GM19351 (cell line): ENCODE data around the gene C18orf63.
A peak's percentile ranks its signal among the peaks of the same experiment; 100 is the strongest.
"Not testable (repeated sequence)": the region's sequence is repeated elsewhere in the genome, so short reads cannot be mapped to it uniquely, and the experiment has no call there.

Experiments
- ATAC-seq: cut with Tn5 transposase; IDR thresholded peaks from one replicate; pipeline ENCODE4 v1.9.1; 2021; ENCODE audit warnings: mild to moderate bottlenecking, moderate library complexity; ENCODE audit not compliant: unreplicated experiment

The C18orf63 gene

DNA sequence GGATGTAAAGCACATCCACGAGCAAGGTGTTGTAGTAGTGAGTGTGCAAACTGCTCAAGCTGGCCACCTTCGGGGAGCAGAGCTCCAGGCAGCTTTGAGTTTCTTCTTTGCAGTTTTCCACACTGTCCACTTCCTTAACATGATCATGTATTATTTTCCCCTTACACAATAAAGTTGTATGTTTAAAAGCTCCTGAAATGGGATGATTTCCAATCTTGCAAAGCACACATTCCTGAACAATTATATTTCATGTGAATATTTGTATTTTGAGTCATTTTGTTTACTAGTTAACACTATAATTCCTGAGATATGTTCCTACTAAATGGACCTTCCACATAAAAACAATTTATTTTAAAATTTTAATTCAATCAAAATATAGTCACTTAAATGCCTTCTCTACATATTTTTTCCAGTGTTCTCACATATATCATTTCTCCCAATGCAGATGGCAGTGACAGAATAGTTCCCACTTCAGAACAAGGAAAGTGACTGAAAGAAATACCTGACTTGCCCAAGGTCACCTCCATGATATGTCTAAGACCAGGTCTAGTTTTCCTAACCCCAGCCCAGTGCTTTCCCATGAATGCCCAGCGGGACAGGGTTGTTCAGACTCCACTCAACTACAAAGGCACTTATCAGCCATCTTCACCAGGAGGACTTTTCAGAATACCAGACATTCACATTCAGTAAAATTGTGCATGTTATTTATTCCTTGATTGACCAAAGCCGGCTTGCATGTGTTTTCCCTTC, 29.4 kb upstream of the C18orf63 start:
- no peak for ATAC-seq

- ATAC-seq, result no peak
Observed at GRCh38 chr18:74286856-74287255, 28.8 kb upstream of the C18orf63 start.

DNA sequence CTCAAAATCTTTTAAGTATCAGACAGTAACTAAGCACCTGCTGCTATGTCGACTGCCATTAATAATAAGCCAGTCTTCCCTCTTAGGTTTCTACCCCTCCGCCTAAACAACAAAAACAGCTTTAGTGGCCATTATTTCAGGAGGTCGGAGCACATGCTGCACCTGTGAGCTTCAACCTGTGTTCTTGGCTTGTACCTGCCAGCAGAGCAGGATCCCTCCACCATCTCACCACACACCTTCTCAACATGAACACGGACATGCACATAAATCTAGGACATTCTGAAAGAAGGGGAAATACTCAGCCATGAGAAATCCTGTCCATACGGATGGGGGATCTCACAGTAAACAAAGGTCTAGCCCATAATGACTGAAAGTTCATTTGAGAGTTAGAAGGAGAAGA, 27.6 kb upstream of the C18orf63 start:
- no peak for ATAC-seq

GRCh38 chr18:74288730-74289129, 26.9 kb upstream of the C18orf63 start:
- no peak for ATAC-seq

- ATAC-seq, result no peak
Observed at GRCh38 chr18:74289137-74289536, 26.5 kb upstream of the C18orf63 start.

DNA sequence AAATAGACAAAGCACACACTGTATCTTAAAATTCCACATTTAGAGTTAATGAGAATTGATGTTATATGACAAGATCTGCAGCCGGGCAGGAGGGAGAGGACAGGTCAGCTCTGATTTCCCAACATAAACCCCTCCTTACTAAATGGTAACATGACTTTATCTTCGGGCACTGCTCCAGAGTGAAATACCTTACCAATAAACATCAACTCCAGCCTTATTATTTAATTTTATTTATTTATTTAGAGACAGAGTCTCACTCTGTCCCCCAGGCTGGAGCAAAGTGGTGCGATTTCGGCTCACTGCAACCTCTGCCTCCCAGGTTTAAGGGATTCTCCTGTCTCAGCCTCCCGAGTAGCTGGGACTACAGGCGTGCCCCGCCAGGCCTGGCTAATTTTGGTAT, 25.6 kb upstream of the C18orf63 start:
- no peak for ATAC-seq

DNA sequence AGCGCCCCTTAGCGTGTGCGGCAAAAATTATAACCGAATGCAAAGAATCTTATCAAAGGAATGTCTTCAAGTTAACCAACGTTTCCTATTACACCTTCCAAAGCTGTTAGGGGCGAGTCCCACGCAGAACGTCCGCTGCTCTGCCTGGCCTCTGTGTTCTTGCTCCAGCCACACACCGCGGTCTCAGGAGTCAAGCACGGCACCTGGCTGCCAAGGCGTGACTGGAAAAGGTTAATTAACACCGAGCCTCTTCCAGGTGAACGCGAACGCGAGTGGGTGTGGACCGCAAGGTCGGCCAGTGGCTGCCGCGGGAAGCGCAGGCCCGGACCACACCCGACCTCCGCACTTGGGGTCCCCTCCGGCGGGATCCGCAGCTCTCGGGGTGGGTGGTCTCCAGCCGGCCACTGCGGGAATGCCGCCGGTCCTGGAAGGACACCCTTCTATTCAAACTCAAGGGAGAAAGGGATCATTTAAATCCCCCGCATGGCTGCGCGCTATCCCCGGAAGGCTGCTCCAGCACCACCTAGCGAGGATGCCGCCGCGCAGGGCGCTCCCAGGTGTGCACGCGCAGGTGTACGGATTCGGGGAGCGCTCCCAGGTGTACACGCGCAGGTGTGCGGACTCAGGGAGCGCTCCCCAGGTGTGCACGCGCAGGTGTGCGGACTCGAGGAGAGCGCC, 24.7 kb upstream of the C18orf63 start:
- ATAC-seq, result no peak

GRCh38 chr18:74291472-74291770, 24.2 kb upstream of the C18orf63 start:
- peak; percentile 0 for ATAC-seq

- ATAC-seq, result peak; percentile 97
Observed at GRCh38 chr18:74291771-74292540, 23.7 kb upstream of the C18orf63 start, which contains the start of gene CYB5A. Gene CYB5A (minus strand): TSS chr18:74291963. CDS start chr18:74291875, 88 bp downstream.

DNA sequence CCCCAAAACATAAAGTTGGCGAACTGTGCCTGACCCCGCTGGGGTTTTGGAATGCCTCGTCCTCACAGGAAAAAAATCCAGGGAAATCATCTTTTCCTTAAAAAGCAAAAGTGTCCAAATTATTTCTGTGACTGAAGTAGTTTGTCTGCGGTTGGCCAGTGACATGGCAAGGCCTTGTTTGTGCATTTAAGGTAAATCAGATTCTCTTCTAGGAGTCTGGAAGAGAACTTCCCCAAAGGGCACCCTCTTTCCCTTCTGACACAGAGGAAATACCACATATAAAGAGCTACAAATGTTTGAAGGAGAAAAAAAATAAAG, 23.1 kb upstream of the C18orf63 start:
- no peak for ATAC-seq

- not testable (repeated sequence) for ATAC-seq
Observed at GRCh38 chr18:74292982-74293381, 22.7 kb upstream of the C18orf63 start.

- no peak for ATAC-seq
Observed at GRCh38 chr18:74294526-74294925, 21.1 kb upstream of the C18orf63 start.

DNA sequence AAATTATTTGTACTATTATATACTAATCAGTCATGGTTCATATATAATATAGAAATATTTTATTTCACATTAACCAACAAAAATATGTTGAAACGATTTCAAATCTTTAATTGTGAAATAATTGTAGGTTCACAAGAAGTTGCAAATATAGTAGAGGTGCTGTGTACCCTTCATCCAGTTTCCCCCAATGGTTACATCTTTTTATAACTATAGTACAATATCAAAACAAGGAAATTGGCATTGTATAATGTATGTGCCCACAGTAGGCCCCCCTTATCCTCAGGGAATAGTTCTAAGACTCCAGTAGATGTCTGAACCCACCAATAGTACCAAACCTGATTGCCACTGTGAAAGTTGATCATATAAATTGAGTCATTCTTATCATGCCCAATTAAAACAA, 16.5 kb upstream of the C18orf63 start:
- no peak for ATAC-seq

- no peak for ATAC-seq
Observed at GRCh38 chr18:74299746-74300145, 15.9 kb upstream of the C18orf63 start.

DNA sequence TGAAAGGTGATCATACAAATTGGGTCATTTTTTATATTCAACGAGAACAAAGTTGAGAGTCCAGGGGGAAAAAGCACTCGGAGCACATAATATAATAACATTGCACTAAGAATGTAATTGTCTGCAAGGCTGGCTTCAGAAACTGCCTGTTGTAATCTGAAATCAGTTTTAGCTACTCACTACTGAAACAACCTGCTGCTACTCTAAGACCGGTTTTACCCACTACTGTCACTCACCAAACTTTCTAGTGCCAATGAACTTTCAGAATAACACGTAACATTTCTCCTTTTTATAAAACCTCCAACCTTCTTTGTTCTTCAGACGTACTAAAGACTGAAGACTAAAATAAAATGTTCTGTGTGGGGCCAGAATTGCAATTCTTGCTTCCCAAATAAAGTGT, 12.3 kb upstream of the C18orf63 start:
- peak; percentile 58 for ATAC-seq

- ATAC-seq, result no peak
Observed at GRCh38 chr18:74303936-74304335, 11.7 kb upstream of the C18orf63 start.

GRCh38 chr18:74310411-74310810, 5.2 kb upstream of the C18orf63 start:
- peak; percentile 96 for ATAC-seq

GRCh38 chr18:74311000-74311399, 4.6 kb upstream of the C18orf63 start:
- ATAC-seq, result no peak

GRCh38 chr18:74314759-74315463, 728 bp upstream of the C18orf63 start:
- no peak for ATAC-seq

- no peak for ATAC-seq
Observed at GRCh38 chr18:74316257-74317170, 875 bp downstream of the C18orf63 start.
